ENCODE results near the gene PGD.

GRCh38 chr1:10440305-10440704, 41.4 kb downstream of the PGD start:
- no peak for TF ChIP-seq CTCF (IDR thresholded peaks at IDR 0.05)
- no peak for TF ChIP-seq POLR2A (IDR thresholded peaks at IDR 0.05)

All from thyroid gland (tissue), 4 donors.